Ectodermal cell (in vitro differentiated cells): ENCODE measurements around the gene SORCS2.

Source experiments
- H3K27ac ChIP-seq: 2 replicates; pipeline ENCODE4 v1.7.0; 2013; ENCODE audit warnings: mild to moderate bottlenecking, low read depth, low read length; ENCODE audit not compliant: insufficient read depth, poor library complexity, severe bottlenecking
- H3K27me3 ChIP-seq: 2 replicates; pipeline ENCODE4 v1.7.0; 2013; ENCODE audit warnings: mild to moderate bottlenecking, low read length; ENCODE audit not compliant: insufficient read depth, control insufficient read depth, poor library complexity, severe bottlenecking
- H3K36me3 ChIP-seq: one replicate; pipeline ENCODE4 v1.7.0; 2013; ENCODE audit warnings: low read length; ENCODE audit not compliant: control insufficient read depth, insufficient read depth
- H3K4me1 ChIP-seq: one replicate; pipeline ENCODE4 v1.7.0; 2013; ENCODE audit warnings: low read length; ENCODE audit not compliant: control insufficient read depth, insufficient read depth
- H3K4me3 ChIP-seq: 2 replicates; pipeline ENCODE4 v1.7.0; 2013; ENCODE audit warnings: low read depth, low read length, control low read depth; ENCODE audit not compliant: insufficient read depth
- H3K9me3 ChIP-seq: 2 replicates; pipeline ENCODE4 v1.7.0; 2013; ENCODE audit warnings: mild to moderate bottlenecking, low read length, moderate library complexity; ENCODE audit not compliant: control insufficient read depth
- WGBS, 2 experiments: methylation state at CpG; one replicate each; pipeline ENCODE4 v1.1.7; 2013; ENCODE audit warnings: missing lambda C conversion rate in 2 of 2; 5-methylcytosine and 5-hydroxymethylcytosine counted together

The SORCS2 gene

GRCh38 chr4:7262134-7262533, 69.8 kb downstream of the SORCS2 start:
- 90 to 93% methylated on average over 1 of the region's 1 CpG for WGBS, 2 experiments

GRCh38 chr4:7263166-7263565, 70.8 kb downstream of the SORCS2 start:
- Histone ChIP-seq H3K27ac (no peak overlapping the region), H3K4me1 (no peaks in the 10 kb centered on the region), H3K27me3 (no peaks in the 10 kb centered on the region), H3K36me3 (no peaks in the 10 kb centered on the region), H3K4me3 (no peak overlapping the region), H3K9me3 (no peaks in the 10 kb centered on the region)
- 94 to 96% methylated on average over 11 of the region's 11 CpGs for WGBS, 2 experiments

More at GRCh38 chr4:7262134-7262533, 69.8 kb downstream of the SORCS2 start:
- Histone ChIP-seq H3K27me3 (no peaks in the 10 kb centered on the region), H3K4me1 (no peaks in the 10 kb centered on the region), H3K4me3 (no peak overlapping the region), H3K36me3 (no peaks in the 10 kb centered on the region), H3K9me3 (no peaks in the 10 kb centered on the region), H3K27ac (no peak overlapping the region)

GRCh38 chr4:7264694-7265093, 72.4 kb downstream of the SORCS2 start:
- Histone ChIP-seq H3K4me3 (no peak overlapping the region), H3K27me3 (no peaks in the 10 kb centered on the region), H3K27ac (no peak overlapping the region)

GRCh38 chr4:7266525-7267292, 74.4 kb downstream of the SORCS2 start:
- no peaks in the 10 kb centered on the region for H3K9me3 ChIP-seq
- 44 to 52% methylated on average over 16 to 18 of the region's 18 CpGs for WGBS, 2 experiments
- no peaks in the 10 kb centered on the region for H3K27me3 ChIP-seq
- no peak overlapping the region for H3K4me3 ChIP-seq
- H3K4me1 ChIP-seq: no peaks in the 10 kb centered on the region
- no peak overlapping the region for H3K27ac ChIP-seq
- H3K36me3 ChIP-seq: no peaks in the 10 kb centered on the region

More at GRCh38 chr4:7264694-7265093, 72.4 kb downstream of the SORCS2 start:
- Histone ChIP-seq H3K4me1 (no peaks in the 10 kb centered on the region), H3K9me3 (no peaks in the 10 kb centered on the region), H3K36me3 (no peaks in the 10 kb centered on the region)
- WGBS, 2 experiments: 83 to 86% methylated on average over 11 of the region's 11 CpGs

- 91 to 94% methylated on average over 7 of the region's 7 CpGs for WGBS, 2 experiments
- Histone ChIP-seq H3K27ac (no peak overlapping the region), H3K9me3 (no peaks in the 10 kb centered on the region), H3K36me3 (no peaks in the 10 kb centered on the region), H3K4me1 (no peaks in the 10 kb centered on the region), H3K4me3 (no peak overlapping the region), H3K27me3 (no peaks in the 10 kb centered on the region)
Measured at GRCh38 chr4:7267829-7268228, 75.5 kb downstream of the SORCS2 start.

GRCh38 chr4:7268941-7269340, 76.6 kb downstream of the SORCS2 start:
- H3K27me3 ChIP-seq: no peaks in the 10 kb centered on the region
- H3K27ac ChIP-seq: no peak overlapping the region
- peaks cover 3% of the 10 kb centered on the region for H3K4me1 ChIP-seq
- WGBS, 2 experiments: 94 to 97% methylated on average over 10 of the region's 10 CpGs
- no peak overlapping the region for H3K4me3 ChIP-seq
- H3K36me3 ChIP-seq: no peaks in the 10 kb centered on the region
- H3K9me3 ChIP-seq: no peaks in the 10 kb centered on the region

- Histone ChIP-seq H3K4me3 (no peak overlapping the region), H3K27me3 (no peaks in the 10 kb centered on the region), H3K4me1 (peaks cover 7% of the 10 kb centered on the region), H3K9me3 (no peaks in the 10 kb centered on the region), H3K36me3 (no peaks in the 10 kb centered on the region), H3K27ac (no peak overlapping the region)
- 96% methylated on average over 17 of the region's 17 CpGs for WGBS, 2 experiments
Measured at GRCh38 chr4:7270121-7270520, 77.8 kb downstream of the SORCS2 start.

- Histone ChIP-seq H3K4me1 (peaks cover 7% of the 10 kb centered on the region), H3K27me3 (no peaks in the 10 kb centered on the region), H3K36me3 (no peaks in the 10 kb centered on the region), H3K4me3 (no peak overlapping the region), H3K27ac (no peak overlapping the region), H3K9me3 (no peaks in the 10 kb centered on the region)
- 89 to 92% methylated on average over 10 of the region's 10 CpGs for WGBS, 2 experiments
Measured at GRCh38 chr4:7272404-7272803, 80.1 kb downstream of the SORCS2 start.

- Histone ChIP-seq H3K27me3 (no peaks in the 10 kb centered on the region), H3K9me3 (no peaks in the 10 kb centered on the region), H3K27ac (no peak overlapping the region), H3K4me3 (no peak overlapping the region), H3K4me1 (peaks cover 7% of the 10 kb centered on the region), H3K36me3 (no peaks in the 10 kb centered on the region)
- WGBS, 2 experiments: 86 to 88% methylated on average over 8 of the region's 8 CpGs
Measured at GRCh38 chr4:7273738-7274297, 81.5 kb downstream of the SORCS2 start.

GRCh38 chr4:7275067-7275466, 82.7 kb downstream of the SORCS2 start:
- WGBS, 2 experiments: 96 to 98% methylated on average over 5 of the region's 5 CpGs
- Histone ChIP-seq H3K27me3 (no peaks in the 10 kb centered on the region), H3K9me3 (no peaks in the 10 kb centered on the region), H3K4me3 (no peak overlapping the region), H3K36me3 (no peaks in the 10 kb centered on the region), H3K27ac (no peak overlapping the region), H3K4me1 (peaks cover 7% of the 10 kb centered on the region)
